GM21360 (cell line): ENCODE measurements around the gene MRPS22.

ENCODE experiments used
- ATAC-seq: cut with Tn5 transposase; IDR thresholded peaks from one replicate; pipeline ENCODE4 v1.9.1; 2021; ENCODE audit warnings: mild to moderate bottlenecking, moderate library complexity; ENCODE audit not compliant: unreplicated experiment

The MRPS22 gene

GRCh38 chr3:139343895-139344856 is at the start of gene MRPS22:
TSS of gene MRPS22 (plus strand) at chr3:139344020. CDS start at chr3:139344027, 7 bp downstream.
- ATAC-seq, result peak; percentile 95

- no peak for ATAC-seq
These were observed 48.8 kb upstream of the MRPS22 start for GRCh38 chr3:139295040-139295439.

- no peak for ATAC-seq
These were observed 47.6 kb upstream of the MRPS22 start for GRCh38 chr3:139296141-139296718.

GRCh38 chr3:139297588-139298311 is 46.1 kb upstream of the MRPS22 start:
- ATAC-seq, result no peak

GRCh38 chr3:139299261-139300132 is 44.3 kb upstream of the MRPS22 start:
- ATAC-seq, result no peak

GRCh38 chr3:139300416-139300815 is 43.4 kb upstream of the MRPS22 start:
- no peak for ATAC-seq

GRCh38 chr3:139301183-139301582 is 42.6 kb upstream of the MRPS22 start:
- no peak for ATAC-seq

- ATAC-seq, result no peak
These were observed 42.2 kb upstream of the MRPS22 start for GRCh38 chr3:139301654-139302053.

GRCh38 chr3:139302084-139302800 is 41.6 kb upstream of the MRPS22 start:
- ATAC-seq, result no peak

GRCh38 chr3:139302801-139303113 is 41.1 kb upstream of the MRPS22 start:
- no peak for ATAC-seq

- ATAC-seq, result no peak
These were observed 40.6 kb upstream of the MRPS22 start for GRCh38 chr3:139303216-139303615.

GRCh38 chr3:139304383-139304782 is 39.4 kb upstream of the MRPS22 start:
- no peak for ATAC-seq

GRCh38 chr3:139306078-139306477 is 37.7 kb upstream of the MRPS22 start:
- no peak for ATAC-seq

GRCh38 chr3:139307072-139307491 is 36.7 kb upstream of the MRPS22 start:
- ATAC-seq, result no peak

- no peak for ATAC-seq
These were observed 35.9 kb upstream of the MRPS22 start for GRCh38 chr3:139307601-139308555.

- no peak for ATAC-seq
These were observed 35.3 kb upstream of the MRPS22 start for GRCh38 chr3:139308560-139308959.

GRCh38 chr3:139309061-139309591 is 34.7 kb upstream of the MRPS22 start:
- ATAC-seq, result no peak

GRCh38 chr3:139309880-139310279 is 33.9 kb upstream of the MRPS22 start:
- ATAC-seq, result no peak

- no peak for ATAC-seq
These were observed 33.3 kb upstream of the MRPS22 start for GRCh38 chr3:139310474-139310933.
